HG02763 (cell line): ENCODE data around the gene HAUS7.

Experiments used
- ATAC-seq: cut with Tn5 transposase; IDR thresholded peaks from one replicate; pipeline ENCODE4 v1.9.1; 2021; ENCODE audit warnings: mild to moderate bottlenecking, moderate library complexity; ENCODE audit not compliant: unreplicated experiment

The HAUS7 gene

DNA sequence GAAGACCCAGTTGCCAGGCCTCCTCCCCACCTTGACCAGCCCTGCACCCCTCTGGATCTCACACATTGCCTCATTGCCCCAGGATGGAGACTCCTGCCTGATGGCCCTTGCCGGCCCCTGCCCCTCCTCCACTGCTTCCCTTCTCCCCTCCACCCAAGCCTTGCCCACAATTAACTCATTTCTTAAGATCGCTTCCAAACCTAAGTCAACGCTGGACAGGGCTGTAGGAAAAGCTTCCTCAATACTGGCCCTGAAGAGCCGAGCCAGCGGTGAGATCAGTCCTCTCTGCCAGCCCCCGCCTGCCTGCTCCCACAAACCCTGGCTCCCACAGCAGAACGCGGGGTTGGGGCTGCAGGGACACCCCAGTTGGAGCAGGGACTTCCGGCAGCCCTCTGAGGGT is 7.5 kb upstream of the HAUS7 start:
- no peak for ATAC-seq

DNA sequence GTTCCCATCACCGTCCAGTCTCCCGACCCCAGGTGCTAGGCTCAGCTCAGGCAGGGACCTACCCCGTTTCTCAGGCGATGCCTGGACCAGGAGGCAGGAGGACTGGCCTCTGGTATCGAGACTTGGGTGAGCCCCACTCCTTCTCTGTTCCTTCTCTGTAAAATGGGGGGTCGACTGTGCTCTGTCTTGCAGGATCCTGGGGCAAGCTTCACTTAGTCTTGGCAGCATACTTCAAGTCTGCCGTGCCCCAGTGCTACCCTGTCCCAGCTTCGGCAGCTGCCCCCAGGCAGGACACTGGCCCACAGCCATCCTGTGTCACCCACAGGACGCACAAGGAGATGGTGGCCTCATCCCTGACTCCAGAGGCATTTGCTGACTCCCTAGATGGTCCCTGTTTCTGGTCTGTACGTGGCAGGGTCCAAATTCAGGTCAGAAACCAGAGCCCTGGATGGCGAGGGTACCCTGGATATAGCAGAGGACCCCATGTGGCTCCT is 7.0 kb upstream of the HAUS7 start:
- no peak for ATAC-seq

DNA sequence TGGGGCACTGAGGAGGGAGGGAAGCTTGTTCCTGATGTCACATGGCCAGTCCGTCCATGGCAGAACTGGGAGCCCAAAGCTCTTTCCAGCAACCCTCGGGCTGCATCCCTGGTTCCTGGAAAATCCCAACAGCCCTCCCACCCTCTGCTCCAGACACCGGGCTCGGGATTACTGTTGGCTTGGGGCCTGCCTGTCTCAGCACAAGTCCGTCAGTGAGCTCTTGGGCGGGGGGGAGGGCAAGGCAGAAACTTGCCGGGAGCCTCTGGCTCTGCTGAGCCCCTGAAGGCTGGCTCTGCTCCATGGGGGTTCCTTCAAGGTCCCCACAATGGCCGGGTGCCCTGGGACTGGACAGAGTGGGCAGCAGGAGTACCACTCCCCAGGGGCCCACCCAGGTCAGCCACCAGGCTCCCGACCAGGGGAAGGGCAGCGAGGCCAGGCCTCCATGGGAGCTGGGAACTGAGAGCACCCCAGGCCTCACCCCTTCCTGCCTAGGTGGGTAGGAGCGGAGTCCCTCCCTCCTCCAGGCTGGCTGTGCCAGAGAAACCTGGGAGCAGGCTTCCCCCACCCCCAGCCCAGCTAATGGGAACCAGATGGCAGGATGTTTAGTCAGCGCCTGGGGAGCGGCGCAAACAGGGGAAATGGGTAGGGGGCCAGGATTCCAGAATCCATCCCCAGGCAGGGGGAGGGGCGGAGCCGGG is 6.4 kb upstream of the HAUS7 start:
- ATAC-seq = no peak

DNA sequence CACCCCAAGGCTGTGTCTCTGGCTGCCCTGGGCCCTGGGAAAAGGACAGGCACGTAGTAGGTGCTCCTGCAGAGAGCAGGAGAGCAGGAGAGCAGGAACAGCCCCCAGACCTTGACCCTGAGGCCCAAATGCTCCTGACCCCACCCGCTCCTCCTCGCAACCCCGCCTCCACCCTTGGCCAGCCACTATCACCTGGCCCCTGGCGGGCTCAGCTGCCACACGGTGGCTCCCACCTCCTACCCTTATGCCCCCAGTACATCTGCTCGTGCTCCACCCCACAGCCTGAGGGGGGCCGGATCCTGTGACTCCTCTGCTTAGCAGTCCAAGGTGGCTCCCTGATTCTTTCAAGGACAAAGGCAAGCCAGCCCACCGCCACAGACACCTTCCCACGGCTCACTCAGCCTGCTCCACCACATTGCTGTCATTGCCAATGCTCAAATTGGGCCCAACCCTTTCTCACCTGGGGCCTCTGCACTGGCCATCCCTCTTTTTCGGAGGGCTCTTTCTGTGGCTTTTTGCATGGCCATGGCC is 5.4 kb upstream of the HAUS7 start:
- ATAC-seq = no peak

DNA sequence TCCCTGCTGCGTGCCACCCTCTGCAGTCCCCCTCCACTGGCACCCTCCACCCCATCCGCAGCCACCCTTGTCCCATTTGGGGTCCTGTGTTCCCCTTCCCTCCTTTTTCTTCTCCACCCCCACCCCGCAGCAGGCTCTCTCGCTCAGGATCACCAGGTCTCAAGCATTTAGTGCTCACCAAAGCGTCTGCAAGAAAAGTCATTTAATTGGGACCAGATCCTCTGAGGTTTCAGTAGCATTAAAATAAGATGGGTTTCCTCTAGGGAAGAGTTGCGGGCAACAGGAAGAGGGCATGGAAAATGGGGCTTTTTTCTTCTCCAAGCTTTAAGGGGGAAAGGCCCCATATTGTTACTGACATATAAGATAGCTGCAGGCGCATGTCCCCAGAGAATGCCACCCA is 4.9 kb upstream of the HAUS7 start:
- no peak for ATAC-seq

DNA sequence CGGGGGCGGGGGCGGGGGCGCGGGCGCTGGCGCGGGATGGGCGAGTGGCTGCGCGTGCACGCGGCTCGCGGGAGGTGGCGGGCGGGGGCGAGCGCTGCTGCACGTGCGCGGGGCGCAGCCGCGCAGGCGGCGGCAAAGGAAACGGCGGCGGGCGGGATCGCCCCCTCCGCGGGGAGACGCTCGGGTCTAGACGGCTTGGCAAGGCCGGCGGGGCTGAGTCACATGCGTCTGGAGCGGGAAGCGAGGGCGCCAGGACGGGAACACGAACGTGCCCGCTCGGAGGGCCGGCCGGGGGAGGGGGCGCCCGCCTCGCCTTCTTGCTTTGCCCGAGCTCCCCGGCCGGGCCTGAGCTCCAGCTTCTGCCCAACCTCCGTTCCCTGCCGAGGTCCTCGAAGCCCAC is 4.3 kb upstream of the HAUS7 start:
- ATAC-seq = no peak

DNA sequence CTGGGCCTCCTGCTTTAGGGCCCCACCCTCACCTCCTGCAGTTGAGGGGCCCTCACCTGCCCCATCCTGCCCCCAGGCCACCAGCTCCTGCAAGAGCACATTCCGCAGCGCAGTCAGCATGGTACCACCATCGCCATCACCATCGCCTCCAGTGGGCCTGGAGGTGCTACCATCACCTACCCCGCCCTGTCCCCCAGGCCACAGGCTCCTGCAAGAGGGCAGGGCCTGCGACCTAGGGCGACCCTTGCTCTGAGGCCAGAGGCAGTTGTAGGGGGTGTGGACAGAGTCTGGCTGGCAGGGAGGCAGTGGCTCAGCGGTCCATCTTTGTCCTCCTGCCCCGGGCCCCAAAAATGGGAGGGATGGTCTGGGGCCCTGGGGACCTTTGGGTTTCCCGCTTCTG is 3.9 kb upstream of the HAUS7 start:
- no peak for ATAC-seq

DNA sequence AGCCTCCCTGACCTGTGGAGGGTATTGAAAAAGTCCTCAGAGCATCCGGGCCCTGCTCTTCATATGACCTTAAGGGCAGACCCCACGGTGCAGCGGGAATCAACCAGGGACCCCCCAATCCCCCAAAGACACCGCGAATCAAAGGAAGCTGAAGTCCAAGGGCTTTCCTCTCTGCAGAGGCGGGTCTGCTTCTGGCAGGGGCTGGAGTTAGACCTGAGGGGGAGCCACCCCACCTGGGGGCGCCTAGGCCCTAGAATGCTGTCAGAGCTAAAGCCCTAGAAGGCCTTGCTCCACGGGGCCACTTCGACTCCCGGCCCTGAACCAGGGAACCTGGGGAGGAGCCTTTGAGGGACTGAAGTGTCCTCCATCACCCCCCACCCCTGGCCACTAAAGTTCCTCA is 2.8 kb upstream of the HAUS7 start:
- ATAC-seq = no peak

DNA sequence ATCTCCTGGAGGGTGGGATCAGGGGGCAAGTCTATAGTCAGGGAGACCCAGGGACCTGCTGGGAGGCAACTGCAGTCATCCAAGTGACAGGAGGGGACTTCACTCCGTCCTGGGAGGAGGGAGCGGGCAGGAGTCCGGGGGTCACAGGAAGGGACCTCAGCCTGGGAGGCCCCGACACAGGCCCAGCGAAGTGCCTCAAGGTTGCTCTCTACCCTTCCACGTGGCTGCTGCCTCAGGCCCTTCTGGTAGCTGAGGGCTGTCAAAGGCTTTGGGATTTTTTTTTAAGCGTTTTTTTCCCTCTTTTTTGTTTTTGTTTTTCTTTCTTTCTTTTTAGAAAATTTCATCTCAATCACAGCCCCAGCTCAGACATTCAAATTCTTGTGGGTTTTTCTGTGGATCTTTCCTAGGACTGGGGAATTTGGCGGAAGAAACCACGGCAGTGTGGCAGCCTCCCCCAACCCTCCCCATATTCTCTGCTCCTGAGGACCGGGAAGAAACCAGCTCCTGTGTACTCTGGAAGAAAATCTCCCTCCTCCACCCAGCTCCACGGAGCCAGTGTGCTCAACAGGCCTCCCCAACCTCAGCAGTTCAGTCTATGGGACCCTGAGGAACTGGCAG is 1.4 kb upstream of the HAUS7 start:
- no peak for ATAC-seq

DNA sequence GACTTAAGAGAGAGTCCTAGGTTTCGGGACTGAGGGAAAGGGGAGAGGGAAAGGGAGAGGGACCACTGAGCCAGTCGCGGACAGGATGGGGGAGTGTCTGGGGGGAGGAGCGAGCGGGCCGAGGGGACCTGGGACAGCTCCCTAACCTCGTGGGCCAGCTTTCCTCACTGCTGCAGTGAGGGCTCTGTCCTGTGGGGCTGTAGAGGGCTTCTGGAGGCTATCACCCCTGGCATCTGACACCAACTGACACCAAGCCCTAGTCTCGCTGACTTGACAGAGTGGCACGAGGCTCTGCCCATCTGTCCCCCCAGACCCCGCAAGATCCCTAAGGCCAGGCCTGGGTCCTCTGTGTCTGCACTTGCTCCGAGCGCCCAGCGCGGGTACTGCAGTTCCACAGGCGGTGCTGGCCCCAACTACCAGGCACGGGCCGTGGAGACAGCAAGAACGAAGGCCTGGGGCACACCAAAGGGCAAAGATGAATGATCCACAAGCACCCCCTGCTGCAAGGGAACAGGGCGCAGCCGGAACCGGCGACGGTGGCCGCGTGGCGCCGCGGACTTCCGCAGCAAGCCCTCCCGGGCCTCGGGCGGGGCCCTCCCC is 465 bp downstream of the HAUS7 start:
- ATAC-seq = peak; percentile 31

DNA sequence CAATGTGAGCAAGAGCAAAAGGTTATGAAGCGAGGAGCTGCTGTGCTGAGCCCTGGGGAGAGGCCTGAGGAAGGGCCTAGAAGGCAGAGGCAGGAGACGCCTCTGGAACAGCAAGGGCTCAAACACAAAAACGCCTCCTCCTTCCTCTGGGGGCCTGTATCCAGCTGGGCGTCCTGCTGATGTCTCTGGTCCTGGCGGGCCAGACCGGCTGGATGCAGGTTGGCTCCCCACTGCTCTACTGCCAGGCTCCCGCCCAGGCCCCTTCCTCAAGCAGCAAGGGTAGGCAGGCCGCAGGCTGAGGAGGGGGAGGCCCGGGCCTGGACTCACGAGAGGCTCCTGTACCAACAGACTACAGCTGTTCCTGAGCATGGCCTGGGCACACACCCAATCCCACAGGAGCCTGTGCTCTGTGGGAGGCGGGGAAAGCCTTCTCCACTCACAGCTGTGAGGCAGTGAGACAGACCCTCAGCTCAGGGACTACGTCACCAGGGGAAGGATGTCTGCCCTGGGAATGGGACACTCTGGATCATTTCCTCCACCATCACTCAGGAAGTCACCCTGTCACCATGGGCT is 2.3 kb downstream of the HAUS7 start:
- no peak for ATAC-seq

DNA sequence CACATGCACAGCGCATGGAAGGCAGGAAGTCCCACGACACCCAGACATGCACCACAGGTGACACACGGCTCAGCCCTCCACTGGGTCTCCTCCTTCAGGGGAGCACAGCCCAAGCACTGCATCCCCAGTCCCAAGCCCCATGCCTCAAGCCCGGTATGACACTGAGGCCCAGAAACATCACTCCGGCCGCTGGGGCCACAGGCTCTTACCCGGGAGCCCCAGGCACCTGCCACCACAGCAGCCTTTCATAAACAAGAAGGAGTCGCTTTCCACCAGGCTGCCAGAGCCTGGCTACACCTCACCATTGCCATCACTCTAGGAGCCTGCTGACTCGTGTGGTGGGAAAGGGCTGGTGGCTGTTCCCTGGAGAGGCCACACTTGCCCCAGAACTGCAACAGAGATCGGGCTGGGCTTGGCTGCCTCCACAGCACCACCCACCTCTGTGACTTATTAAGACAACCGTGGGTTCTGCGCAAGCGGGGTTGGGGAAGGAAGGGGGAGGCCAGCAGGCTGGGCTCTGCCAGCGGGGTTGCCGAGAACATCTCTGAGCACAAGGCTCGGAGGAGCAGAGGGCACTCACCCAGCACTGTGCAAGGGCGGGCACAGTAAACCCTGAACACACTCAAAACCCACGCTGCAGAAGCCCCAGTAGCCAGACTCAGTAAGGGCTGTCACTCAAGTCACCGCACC is 4.5 kb downstream of the HAUS7 start:
- ATAC-seq = no peak

DNA sequence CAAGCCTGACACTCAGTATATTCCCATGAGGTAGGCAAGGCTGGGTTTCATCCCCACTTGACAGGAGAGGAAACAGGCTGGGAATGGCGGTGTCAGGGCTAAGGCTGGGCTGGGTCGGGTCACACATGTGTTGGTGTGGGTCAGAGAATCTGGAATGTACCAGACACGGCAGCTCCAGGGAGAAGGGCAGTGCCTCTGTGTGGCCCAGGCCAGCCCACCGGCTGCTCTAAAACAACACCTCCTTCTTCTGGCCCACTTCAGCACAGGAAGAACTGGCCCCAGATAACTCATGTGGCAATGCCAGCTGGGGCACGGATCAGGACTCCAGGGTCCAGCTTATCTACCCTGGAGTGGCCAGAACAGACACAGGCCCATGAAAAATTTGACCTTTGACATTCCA is 6.3 kb downstream of the HAUS7 start:
- no peak for ATAC-seq

DNA sequence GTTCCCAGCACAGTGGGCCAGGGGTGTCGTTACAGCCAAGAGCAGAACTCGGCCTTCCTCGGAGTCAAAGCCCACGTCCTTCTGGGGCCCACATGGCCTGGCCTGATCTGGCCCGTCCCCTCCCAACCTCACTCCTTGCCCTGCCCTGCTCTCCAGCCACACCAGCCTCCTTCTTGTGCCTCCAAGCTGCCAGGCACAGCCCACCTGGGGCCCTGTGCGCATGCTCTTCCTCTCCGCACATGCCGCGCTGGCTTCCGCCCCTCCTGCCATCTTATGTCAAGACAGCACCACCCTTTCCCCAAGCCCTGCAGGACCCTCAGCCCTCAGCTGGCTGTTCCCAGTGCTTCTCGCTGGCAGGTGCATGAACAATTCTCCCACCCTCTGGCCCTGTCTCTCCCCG is 6.8 kb downstream of the HAUS7 start:
- ATAC-seq = no peak

DNA sequence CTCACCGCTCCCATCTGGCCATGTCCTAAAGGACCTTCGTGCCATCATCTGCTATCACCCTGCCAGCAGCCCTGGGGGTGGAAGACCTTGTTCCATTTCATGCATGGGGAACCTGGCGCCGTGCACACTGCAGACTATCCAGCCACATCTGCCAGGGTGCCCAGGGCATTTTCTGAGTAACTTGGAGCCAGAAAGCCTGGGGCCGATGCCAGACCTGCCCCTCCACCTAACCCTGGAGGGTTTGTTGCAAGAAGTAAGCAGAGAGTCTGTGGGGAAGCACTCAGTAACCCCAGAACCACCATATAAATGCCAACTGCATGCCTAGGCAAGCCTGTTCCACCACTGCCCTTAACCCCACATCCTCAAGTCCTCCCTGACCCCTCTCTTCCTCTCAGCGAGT is 7.3 kb downstream of the HAUS7 start:
- no peak for ATAC-seq

DNA sequence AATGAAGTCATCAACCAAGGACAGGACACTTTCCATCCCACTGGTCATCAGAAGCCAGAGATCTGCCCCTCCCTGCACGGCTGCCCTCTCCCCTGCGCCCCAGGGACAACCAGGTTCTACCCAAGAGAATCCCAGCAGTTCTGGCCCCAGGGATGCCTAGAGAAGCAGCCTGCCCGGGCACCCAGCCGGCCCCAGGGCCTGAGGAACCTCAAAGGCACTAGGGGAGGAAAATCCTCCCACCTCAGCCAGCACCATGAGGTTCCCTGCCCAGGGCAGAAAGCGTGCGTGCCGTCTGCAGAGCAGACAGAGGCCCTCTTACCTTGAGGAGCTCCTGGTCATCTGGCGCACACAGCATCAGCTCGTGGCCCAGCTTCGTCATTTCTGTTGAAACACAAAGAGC is 8.1 kb downstream of the HAUS7 start:
- no peak for ATAC-seq

DNA sequence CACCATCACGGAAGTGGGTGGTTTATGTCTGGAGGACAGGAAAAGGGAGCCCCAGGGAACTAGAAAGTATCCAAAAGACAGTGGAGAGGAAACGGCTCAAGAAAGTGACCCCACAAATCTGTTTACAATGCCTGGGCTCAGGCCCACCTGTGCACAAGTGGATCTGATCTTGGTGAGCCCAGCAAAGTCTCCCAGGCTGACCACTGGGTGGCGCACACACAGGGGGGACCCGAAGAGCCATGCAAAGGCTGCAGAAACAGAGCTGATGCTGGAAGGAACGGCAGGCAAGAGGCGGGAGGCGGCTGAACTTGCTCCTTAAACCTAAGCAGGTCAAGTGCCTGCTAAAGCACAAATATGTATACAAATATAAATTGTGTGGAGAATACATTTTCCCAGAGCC is 9.6 kb downstream of the HAUS7 start:
- ATAC-seq = no peak

DNA sequence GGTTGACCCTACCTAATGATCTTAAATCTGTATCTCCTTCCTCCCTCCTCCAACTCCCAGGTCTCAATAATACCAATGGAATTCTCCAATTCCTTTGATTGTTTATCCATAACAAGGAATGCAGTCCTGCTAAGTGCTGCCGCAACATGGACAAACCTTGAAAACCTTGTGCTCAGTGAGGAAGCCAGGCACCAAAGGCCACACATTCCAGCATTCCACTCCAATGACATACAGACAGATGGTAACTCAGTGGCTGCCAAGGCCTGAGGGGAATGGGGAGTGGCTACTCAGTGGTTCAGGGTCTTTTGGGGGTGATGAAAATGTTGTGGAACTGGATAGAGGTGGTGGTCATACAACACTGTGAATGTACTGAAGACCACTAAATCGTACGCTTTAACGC is 10.4 kb downstream of the HAUS7 start:
- no peak for ATAC-seq

DNA sequence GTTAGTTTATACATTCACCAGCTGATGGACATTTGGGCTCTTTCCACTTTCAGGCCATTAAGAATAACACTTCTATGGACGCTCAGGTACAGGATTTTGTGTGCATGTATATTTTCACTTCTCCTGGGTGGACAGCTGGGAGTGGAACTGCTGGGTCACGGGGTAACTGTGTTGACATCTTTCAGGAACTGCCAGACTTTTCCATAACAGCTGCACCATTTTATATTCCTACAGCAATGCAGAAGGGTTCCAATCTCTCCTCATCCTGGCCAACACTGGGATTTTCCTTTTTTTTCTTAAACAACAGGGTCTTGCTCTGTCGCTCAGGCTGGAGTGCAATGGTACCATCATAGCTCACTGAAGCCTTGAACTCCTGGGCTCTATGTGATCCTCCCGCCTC is 11.9 kb downstream of the HAUS7 start:
- ATAC-seq = no peak

DNA sequence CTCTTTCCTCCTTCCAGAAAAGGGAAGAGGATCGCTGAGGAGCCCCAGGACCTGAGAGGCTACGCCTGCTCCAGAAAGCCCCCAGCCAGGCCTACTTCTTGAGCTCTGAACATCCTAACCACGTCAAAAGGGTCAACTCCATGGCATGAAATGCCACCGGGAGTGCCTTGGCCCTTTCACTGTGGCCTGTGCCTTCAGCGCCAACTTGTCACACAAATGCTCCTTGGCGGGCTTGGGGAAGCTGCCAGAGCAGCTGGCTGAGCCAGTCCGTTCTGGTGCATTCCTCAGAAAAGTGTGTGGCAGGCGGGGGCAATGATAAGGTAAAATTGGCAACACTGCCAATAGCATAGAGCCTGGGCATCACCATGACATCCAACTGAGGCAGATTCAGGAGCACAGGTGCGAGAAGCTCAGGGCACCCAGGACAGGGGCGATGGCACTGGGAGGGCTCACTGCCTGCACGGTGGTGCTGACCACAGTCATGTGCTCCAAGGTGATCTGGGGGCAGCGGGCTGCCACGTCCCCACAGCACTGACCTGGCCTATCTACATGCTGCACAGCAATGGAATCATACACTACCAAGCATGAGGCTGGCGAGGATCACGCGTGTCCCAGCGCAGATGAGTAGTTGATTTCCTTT is 12.4 kb downstream of the HAUS7 start:
- ATAC-seq = no peak
